ENCODE results near the gene OR2W3. TPM values are rescaled to one million over a fixed set of nuclear protein-coding genes. Genes with fewer than 3 reads are reported as not detected.
"Not testable (repeated sequence)": the region's sequence is repeated elsewhere in the genome, so short reads cannot be mapped to it uniquely, and the experiment has no call there.

OR2W3 gene
- polyA plus RNA-seq, 3 donors, result 0.15 TPM; not detected in 2

- WGBS, 3 donors, result 56 to 66% (median 62%) methylated on average over 5 of the region's 5 CpGs
- no peak overlapping the region for H3K27ac ChIP-seq (ENCODE audit: low read depth, low read length)
Measured at GRCh38 chr1:247908766-247909165, 13.4 kb downstream of the OR2W3 start.

DNA sequence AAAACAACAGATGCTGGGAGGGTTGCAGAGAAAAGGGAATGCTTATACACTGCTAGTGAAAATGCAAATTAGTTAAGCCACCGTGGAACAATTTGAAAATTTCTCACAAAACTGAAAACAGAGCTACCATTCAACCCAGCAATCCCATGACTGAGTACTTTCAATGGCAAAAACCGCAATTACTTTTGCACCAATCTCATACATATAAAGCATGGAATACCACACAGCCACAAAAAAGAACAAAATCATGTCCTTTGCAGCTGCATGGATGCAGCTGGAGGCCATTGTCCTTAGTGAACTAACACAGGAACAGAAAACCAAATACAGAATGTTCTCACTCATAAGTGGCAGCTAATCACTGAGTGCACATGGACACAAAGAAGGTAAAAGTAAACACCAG lies 18.4 kb downstream of the OR2W3 start:
- H3K27ac ChIP-seq (ENCODE audit: low read depth, low read length), result no peak overlapping the region
- WGBS, 3 donors, result 69 to 81% (median 77%) methylated on average over 2 of the region's 2 CpGs

DNA sequence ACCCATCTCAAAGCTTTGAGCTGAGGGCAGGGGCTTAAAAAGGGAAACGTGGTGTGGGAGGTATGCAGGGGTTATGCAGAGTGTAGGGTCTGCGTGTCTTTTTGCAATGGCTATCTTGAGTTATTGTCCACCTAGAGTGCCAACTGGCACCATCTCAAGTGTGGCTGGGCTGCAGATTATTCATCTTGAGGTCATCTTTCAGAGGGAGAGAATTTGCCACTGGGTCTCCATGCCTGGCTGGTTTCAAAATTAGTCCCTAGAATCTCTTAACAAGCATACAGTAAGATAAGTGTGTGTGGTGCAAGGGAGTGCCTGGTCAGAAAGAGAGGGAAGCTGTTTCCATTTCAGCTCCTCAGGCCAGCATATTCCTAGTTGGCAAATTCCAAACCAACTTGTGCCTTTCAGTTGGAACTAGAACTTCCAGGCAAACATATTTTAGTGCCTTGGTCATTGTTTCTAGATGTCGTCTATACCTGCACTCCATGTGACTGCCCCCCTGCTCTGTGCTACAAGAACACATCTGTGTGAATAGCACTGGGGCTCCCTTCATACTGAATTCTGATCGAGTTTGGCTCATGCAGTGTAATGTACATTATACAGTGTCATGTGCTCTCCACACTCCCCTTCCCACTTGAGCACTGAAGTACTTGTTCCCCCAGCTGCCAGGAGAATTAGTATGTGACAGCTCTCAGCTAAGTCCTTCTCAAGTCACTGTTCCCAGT lies 19.7 kb downstream of the OR2W3 start:
- 48 to 53% (median 52%) methylated on average over 4 of the region's 4 CpGs for WGBS, 3 donors
- no peak overlapping the region for H3K27ac ChIP-seq (ENCODE audit: low read depth, low read length)

DNA sequence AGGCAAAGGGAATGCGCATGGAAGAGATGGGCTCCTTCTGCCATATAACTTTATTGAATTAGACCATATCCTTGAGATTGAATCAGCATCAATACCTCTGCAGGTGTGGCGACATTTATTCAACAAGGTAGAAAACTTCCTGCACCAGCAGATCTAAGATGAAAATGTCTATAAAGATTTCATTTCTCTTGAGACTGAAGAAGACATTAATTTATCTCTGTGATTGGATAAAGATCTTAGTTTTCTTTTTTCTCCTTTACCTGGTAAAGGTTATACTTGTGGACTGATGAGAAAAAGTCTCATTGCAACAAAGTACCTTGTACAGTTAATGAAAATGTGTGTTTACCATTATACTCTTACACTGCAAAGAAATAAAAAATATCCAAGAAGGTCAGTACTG lies 24.6 kb downstream of the OR2W3 start, which contains the start of gene OR2T8:
TSS of gene OR2T8 (plus strand) at position 301 of the 400 bp plus-strand sequence. CDS start 766 bp downstream, outside the sequence.
- no peak within 1 kb of the TSS for H3K27ac ChIP-seq (ENCODE audit: low read depth, low read length)
- WGBS, 3 donors, result 73 to 94% (median 80%) methylated on average over 2 of the region's 2 CpGs

DNA sequence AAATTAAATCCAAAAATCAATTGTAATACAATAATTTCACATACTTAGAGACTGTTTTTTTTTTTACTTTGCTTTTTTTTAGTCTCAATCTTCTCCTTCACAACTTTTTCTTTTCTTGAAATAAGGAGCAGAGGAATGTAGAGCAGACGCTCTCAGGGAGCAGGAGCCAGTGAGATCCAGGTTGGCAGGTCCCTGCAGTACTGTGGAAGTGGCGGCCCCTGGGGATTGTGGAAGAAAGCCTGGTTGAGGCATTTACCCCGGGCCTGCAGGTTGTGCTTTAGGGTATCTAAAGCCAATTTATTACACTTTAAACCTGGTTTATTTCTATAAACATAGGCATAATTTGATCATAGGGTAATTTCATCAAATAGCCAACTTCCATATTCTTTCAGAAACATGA lies 28.6 kb downstream of the OR2W3 start:
- no peak overlapping the region for H3K27ac ChIP-seq (ENCODE audit: low read depth, low read length)
- WGBS, 3 donors, result 51 to 77% (median 65%) methylated on average over 3 of the region's 3 CpGs

DNA sequence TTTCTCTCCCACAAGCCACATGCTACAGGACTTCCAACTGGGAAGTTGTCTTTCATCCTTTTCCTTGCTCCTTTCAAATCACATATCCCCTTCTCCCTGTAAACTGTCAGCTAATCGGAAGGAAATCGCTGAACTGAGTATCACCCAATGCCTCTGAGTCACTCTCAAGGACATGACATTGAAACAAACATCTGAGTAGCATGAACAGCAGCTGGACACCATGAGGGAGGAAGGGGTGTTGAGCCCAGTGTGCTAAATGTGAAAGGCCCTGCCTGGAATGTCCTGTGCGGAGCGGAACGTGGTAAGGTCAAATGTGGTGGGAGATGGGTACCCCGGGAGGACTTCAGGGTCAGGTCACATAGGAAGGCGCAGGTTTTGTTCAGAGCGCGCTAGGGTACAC lies 29.5 kb downstream of the OR2W3 start, which contains the start of gene OR2AJ1:
TSS of gene OR2AJ1 (plus strand) at position 22 of the 400 bp plus-strand sequence. CDS start 8,880 bp downstream, outside the sequence.
- WGBS, 3 donors, result 79 to 91% (median 85%) methylated on average over 9 of the region's 9 CpGs
- no peak within 1 kb of the TSS for H3K27ac ChIP-seq (ENCODE audit: low read depth, low read length)

DNA sequence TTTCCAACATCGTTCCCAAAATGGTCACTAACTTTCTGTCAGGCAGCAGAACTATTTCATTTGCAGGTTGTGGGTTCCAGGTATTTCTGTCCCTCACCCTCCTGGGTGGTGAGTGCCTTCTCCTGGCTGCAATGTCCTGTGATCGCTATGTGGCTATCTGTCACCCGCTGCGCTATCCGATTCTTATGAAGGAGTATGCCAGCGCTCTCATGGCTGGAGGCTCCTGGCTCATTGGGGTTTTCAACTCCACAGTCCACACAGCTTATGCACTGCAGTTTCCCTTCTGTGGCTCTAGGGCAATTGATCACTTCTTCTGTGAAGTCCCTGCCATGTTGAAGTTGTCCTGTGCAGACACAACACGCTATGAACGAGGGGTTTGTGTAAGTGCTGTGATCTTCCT lies 38.6 kb downstream of the OR2W3 start:
- no peak overlapping the region for H3K27ac ChIP-seq (ENCODE audit: low read depth, low read length)
- WGBS, 3 donors, result 92 to 96% (median 94%) methylated on average over 8 of the region's 8 CpGs

DNA sequence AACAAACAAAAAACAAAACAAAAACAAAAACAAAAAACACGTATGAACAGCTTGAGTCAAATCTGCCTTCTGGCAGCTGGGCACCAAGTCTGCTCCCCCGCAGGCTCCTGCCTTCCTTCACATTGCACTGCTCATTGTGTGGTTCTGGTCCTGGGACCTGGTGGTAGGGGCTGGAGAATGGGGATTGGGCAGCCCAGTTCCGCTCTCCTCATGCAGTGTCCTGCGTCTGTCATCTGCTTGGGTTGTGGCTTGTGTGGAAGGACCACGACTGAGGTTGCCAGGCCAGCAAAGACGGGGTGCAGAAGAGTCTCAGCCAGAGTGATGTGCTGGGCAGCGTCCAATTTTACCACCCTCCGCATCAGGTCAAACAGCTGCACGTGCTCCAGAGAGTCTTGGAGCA lies 40.4 kb downstream of the OR2W3 start:
- no peak overlapping the region for H3K27ac ChIP-seq (ENCODE audit: low read depth, low read length)
- 88 to 94% (median 92%) methylated on average over 9 of the region's 9 CpGs for WGBS, 3 donors

GRCh38 chr1:247936415-247936814 lies 41.0 kb downstream of the OR2W3 start:
- H3K27ac ChIP-seq (ENCODE audit: low read depth, low read length), result no peak overlapping the region
- 91 to 96% (median 93%) methylated on average over 18 of the region's 18 CpGs for WGBS, 3 donors

DNA sequence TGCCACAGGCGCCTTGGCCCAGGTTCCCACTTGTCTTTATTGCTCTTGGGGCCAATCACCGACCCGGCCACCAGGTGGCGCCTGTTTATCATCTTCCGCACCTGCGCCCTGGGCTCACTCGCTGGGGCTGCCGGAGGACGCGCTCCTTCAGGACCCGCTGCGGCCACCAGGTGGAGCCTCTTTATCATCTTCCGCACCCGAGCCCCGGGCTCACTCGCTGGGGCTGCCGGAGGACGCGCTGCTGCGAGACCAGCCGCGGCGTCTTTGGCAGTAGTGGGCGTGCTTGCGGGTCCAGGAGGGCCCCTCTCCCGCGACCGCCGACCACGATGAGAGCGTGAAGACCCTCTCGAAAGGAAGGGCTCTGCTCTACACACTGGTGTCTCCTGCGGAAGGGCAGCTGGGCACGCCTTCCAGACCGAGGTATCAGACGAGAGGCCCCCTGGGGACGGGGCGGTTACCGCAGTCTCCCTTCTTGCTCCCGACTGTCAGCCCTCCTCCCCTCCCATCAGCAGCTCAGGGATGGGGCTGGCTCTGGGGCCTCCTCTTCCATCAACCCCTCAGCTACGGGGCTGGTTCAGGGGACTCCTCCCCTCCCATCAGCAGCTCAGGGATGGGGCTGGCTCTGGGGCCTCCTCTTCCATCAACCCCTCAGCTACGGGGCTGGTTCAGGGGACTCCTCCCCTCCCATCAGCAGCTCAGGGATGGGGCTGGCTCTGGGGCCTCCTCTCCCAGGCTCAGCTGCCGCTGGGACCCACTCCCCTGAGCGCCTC lies 41.8 kb downstream of the OR2W3 start:
- WGBS, 3 donors, result 4 to 25% (median 24%) methylated on average over 43 to 44 of the region's 44 CpGs

DNA sequence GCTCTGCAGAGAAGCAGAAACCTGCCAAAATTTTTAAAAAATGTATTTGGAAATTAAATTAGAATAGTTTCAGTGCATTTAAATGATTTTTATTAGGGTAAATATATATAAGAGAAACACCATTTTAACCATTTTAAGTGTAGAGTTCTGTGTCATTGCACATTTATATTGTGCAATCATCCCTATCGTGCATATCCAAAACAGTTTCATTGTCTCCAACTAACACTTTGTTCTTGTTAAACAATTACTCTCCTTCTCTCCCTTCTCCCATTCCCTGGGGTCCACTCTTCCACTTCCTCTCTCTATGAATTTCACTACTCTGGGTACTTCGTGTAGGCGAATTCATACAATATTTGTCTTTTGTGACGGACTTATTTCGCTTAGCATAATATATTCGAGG lies 47.2 kb downstream of the OR2W3 start:
- no peak overlapping the region for H3K27ac ChIP-seq (ENCODE audit: low read depth, low read length)
- 75 to 78% (median 75%) methylated on average over 6 of the region's 6 CpGs for WGBS, 3 donors

More for the DNA sequence above, 41.8 kb downstream of the OR2W3 start:
- H3K27ac ChIP-seq (ENCODE audit: low read depth, low read length), result not testable (repeated sequence)

Other genes starting within 250 kb of the OR2W3 start
- gene OR13G1, start 215.8 kb upstream of the OR2W3 start, polyA plus RNA-seq, result not detected
- not detected for gene OR6F1, start 178.9 kb upstream of the OR2W3 start, polyA plus RNA-seq
- gene OR14K1, start 157.0 kb upstream of the OR2W3 start, polyA plus RNA-seq, result not detected
- not detected for gene OR14A2, start 147.4 kb upstream of the OR2W3 start, polyA plus RNA-seq
- gene OR1C1, start 135.0 kb upstream of the OR2W3 start, polyA plus RNA-seq, result not detected
- not detected for gene OR14A16, start 71.5 kb upstream of the OR2W3 start, polyA plus RNA-seq
- not detected for gene OR11L1, start 53.7 kb upstream of the OR2W3 start, polyA plus RNA-seq
- gene TRIM58, start 38.4 kb upstream of the OR2W3 start, polyA plus RNA-seq, result under 1 TPM; 0.10 to 0.34 (median 0.11) TPM
- gene OR2T8, start 24.7 kb downstream of the OR2W3 start, polyA plus RNA-seq, result not detected
- gene OR2AJ1, start 29.3 kb downstream of the OR2W3 start, polyA plus RNA-seq, result not detected
- not detected for gene OR2L8, start 53.3 kb downstream of the OR2W3 start, polyA plus RNA-seq
- not detected for gene OR2AK2, start 69.6 kb downstream of the OR2W3 start, polyA plus RNA-seq
- gene OR2L5, start 118.1 kb downstream of the OR2W3 start, polyA plus RNA-seq, result not detected
- gene OR2L2, start 134.5 kb downstream of the OR2W3 start, polyA plus RNA-seq, result not detected
- gene OR2L3, start 151.2 kb downstream of the OR2W3 start, polyA plus RNA-seq, result not detected
- gene OR2L13, start 199.6 kb downstream of the OR2W3 start, polyA plus RNA-seq, result not detected
- gene OR2M5, start 249.6 kb downstream of the OR2W3 start, polyA plus RNA-seq, result not detected

Measured in adipose tissue (tissue), 3 donors.